Right lobe of liver (tissue), 6 donors: Measurements from ENCODE around the gene CFL1. TPM values are rescaled to one million over a fixed set of nuclear protein-coding genes. Genes with fewer than 3 reads are reported as not detected.

Experiments used
- ATAC-seq, 4 donors: fragments of 200-7000 bp; cut with Tn5 transposase; one replicate each; pipeline ENCODE4 v1.9.1; 2020; ENCODE audit warnings: mild to moderate bottlenecking in 4 of 4, moderate library complexity in 4 of 4
- DNase-seq, 3 donors: peaks; one replicate each; pipeline ENCODE4 v3.0.0-alpha.2; 2020
- H3K27ac ChIP-seq, 3 donors: fragments of 200-600 bp; one replicate each; pipeline ENCODE4 v1.8.0; 2022
- H3K27me3 ChIP-seq, 2 donors: fragments of 200-600 bp; one replicate each; pipeline ENCODE4 v1.8.0; 2022
- H3K36me3 ChIP-seq, 4 donors: fragments of 200-600 bp; sonication (generic) in 1 of 4; one replicate each; pipeline versions ENCODE4 v1.5.1 to v1.8.0; 2017 to 2022; ENCODE audit warnings: control low read depth in 1 of 4
- H3K4me1 ChIP-seq, 4 donors: fragments of 200-600 bp; sonication (generic) in 1 of 4; one replicate each; pipeline versions ENCODE4 v1.5.1 to v1.8.0; 2017 to 2022; ENCODE audit warnings: control low read depth in 1 of 4
- H3K4me3 ChIP-seq, 3 donors: fragments of 200-600 bp; one replicate each; pipeline ENCODE4 v1.8.0; 2022
- H3K9me3 ChIP-seq, 4 donors: fragments of 200-600 bp; sonication (generic) in 1 of 4; one replicate each; pipeline versions ENCODE4 v1.5.1 to v1.8.0; 2017 to 2022; ENCODE audit warnings: control low read depth in 1 of 4
- CTCF ChIP-seq, 4 donors: fragments of 200-600 bp in 3 of 4; fragments of 450-650 bp in 1 of 4; IDR thresholded peaks; one replicate each; pipeline versions ENCODE4 v1.5.1 to v1.8.0; 2016 to 2022; ENCODE audit warnings: antibody characterized with exemption in 4 of 4, mild to moderate bottlenecking in 2 of 4
- POLR2A ChIP-seq: fragments of 450-650 bp; IDR thresholded peaks from one replicate; pipeline ENCODE4 v1.6.1; 2017; ENCODE audit warnings: antibody characterized with exemption, mild to moderate bottlenecking
- WGBS: methylation state at CpG from one replicate; pipeline ENCODE4 v1.1.6; 2018; ENCODE audit warnings: low coverage, low lambda C conversion rate; ENCODE audit not compliant: insufficient coverage; ENCODE audit errors: missing lambda C conversion rate; 5-methylcytosine and 5-hydroxymethylcytosine counted together
- intact Hi-C, 2 donors: fragments of 100-400 bp; cut with DNase I; formaldehyde crosslinking; loops; one replicate each; pipeline versions ENCODE4 v1.11.2 to v1.14.1; 2022
- total RNA-seq, 6 experiments: library from RNA; depleted of rRNA in 2 of 6; stranded (reverse); fragments of >200 nt in 2 of 6; fragmentation: NEBNext Ultra II Directional in 3 of 6; extraction: Animal tissue kit (Norgen Biotek cat#: 25700) in 3 of 6; gene quantifications; one replicate each; pipeline versions ENCODE4 v1.1.0 to v1.2.4, GENCODE V29; 2016 to 2023
- donor health status: DM: no; HTN: yes; CAD: no.
- donor health status: DM: no; HTN: no; CAD: no.
- donor health status: DM: no; HTN: no; CAD: no.
- donor health status: DM: no; HTN: yes; CAD: no.
- donor health status: DM: no; HTN: yes; CAD: no.

CFL1 gene
- total RNA-seq, 6 experiments from 2014 or later, result 219 to 503 (median 313) TPM

GRCh38 chr11:65900899-65901180 lies 42.9 kb upstream of the CFL1 start:
- peak overlapping the region in 2 of 3 donors; percentile 47 to 49 for H3K4me3 ChIP-seq
- DNase-seq (no peak), ATAC-seq (no peak)
- no peaks in the 10 kb centered on the region for H3K27me3 ChIP-seq
- H3K9me3 ChIP-seq, result no peaks in the 10 kb centered on the region
- intact Hi-C loops, result no loop called here
- no peaks in the 10 kb centered on the region for H3K36me3 ChIP-seq
- H3K27ac ChIP-seq, result no peak overlapping the region
- 64% methylated on average over 11 of the region's 11 CpGs for WGBS
- no peak for TF ChIP-seq POLR2A
- TF ChIP-seq CTCF (IDR thresholded peaks at IDR 0.05), result no peak
- peaks cover 0 to 9% (median 3%) of the 10 kb centered on the region in 4 donors for H3K4me1 ChIP-seq

GRCh38 chr11:65900125-65900898 lies 42.3 kb upstream of the CFL1 start, which contains the start of gene FOSL1:
TSS of gene FOSL1 (minus strand) at chr11:65900388. CDS start at chr11:65900339, 49 bp downstream.
- H3K4me1 ChIP-seq, result peaks cover 0 to 9% (median 3%) of the 10 kb centered on the region in 4 donors
- H3K4me3 ChIP-seq, result peak within 1 kb of the TSS; percentile 40 to 49 (median 47)
- intact Hi-C loops, result no loop called here
- no peak for TF ChIP-seq CTCF (IDR thresholded peaks at IDR 0.05)
- peak; percentile 72 for TF ChIP-seq POLR2A
- 14% methylated on average over 10 of the region's 80 CpGs for WGBS
- peak; percentile 88 to 91 (median 90) for ATAC-seq
- no peaks in the 10 kb centered on the region for H3K9me3 ChIP-seq
- H3K27me3 ChIP-seq, result no peaks in the 10 kb centered on the region
- peak within 1 kb of the TSS in 1 of 3 donors; percentile 57 for H3K27ac ChIP-seq
- DNase-seq, result peak; percentile 83 to 89 (median 83)
- H3K36me3 ChIP-seq, result no peaks in the 10 kb centered on the region

- peak in 2 of 3 donors; percentile 68 to 75 for DNase-seq
- ATAC-seq, result peak; percentile 40 to 60 (median 49)
These were observed 41.6 kb upstream of the CFL1 start for GRCh38 chr11:65899356-65900124.

More at GRCh38 chr11:65899356-65900124, 41.6 kb upstream of the CFL1 start:
- intact Hi-C loops, result no loop called here
- Histone ChIP-seq H3K9me3 (no peaks in the 10 kb centered on the region), H3K36me3 (no peaks in the 10 kb centered on the region), H3K27ac (peak overlapping the region in 1 of 3 donors; percentile 57), H3K4me3 (peak overlapping the region; percentile 40 to 49 (median 47)), H3K4me1 (peaks cover 0 to 9% (median 3%) of the 10 kb centered on the region in 4 donors), H3K27me3 (no peaks in the 10 kb centered on the region)
- no peak for TF ChIP-seq CTCF (IDR thresholded peaks at IDR 0.05)
- TF ChIP-seq POLR2A, result no peak
- WGBS, result 13% methylated on average over 3 of the region's 78 CpGs
